Measurements from ENCODE around the gene NBPF3. TPM values are rescaled to one million over a fixed set of nuclear protein-coding genes. Genes with fewer than 3 reads are reported as not detected.
A peak's percentile ranks its signal among the peaks of the same experiment; 100 is the strongest.
"Not testable (repeated sequence)": the region's sequence is repeated elsewhere in the genome, so short reads cannot be mapped to it uniquely, and the experiment has no call there.

The NBPF3 gene
- total RNA-seq, 2 donors from 2014 or later, result 4.7 to 8.0 TPM

- H3K9ac ChIP-seq (ENCODE audit: low read depth in 2 of 2, low read length in 2 of 2), result no peak overlapping the region
- no peak for TF ChIP-seq CTCF (IDR thresholded peaks at IDR 0.05)
- no peak overlapping the region for H3K4me3 ChIP-seq
- intact Hi-C loops (cut with DNase I), result no loop called here
- no peaks in the 10 kb centered on the region for H3K36me3 ChIP-seq
- H3K9me3 ChIP-seq, result no peaks in the 10 kb centered on the region
- H3K27me3 ChIP-seq, result no peaks in the 10 kb centered on the region
- H3K4me1 ChIP-seq, result no peaks in the 10 kb centered on the region
- H3K27ac ChIP-seq, result no peak overlapping the region
- no peak for DNase-seq
Observed at GRCh38 chr1:21434394-21434793, 5.5 kb upstream of the NBPF3 start.

GRCh38 chr1:21435646-21436487, 4.1 kb upstream of the NBPF3 start:
- Histone ChIP-seq H3K27me3 (no peaks in the 10 kb centered on the region), H3K9ac (ENCODE audit: low read depth in 2 of 2, low read length in 2 of 2) (no peak overlapping the region), H3K4me3 (no peak overlapping the region), H3K27ac (no peak overlapping the region), H3K9me3 (no peaks in the 10 kb centered on the region), H3K36me3 (no peaks in the 10 kb centered on the region), H3K4me1 (no peaks in the 10 kb centered on the region)
- no peak for DNase-seq
- intact Hi-C loops (cut with DNase I), result no loop called here
- TF ChIP-seq CTCF (IDR thresholded peaks at IDR 0.05), result no peak

GRCh38 chr1:21436488-21437340, 3.2 kb upstream of the NBPF3 start:
- Histone ChIP-seq H3K9me3 (no peaks in the 10 kb centered on the region), H3K4me1 (no peaks in the 10 kb centered on the region), H3K27me3 (no peaks in the 10 kb centered on the region), H3K4me3 (peak overlapping the region; percentile 7), H3K36me3 (no peaks in the 10 kb centered on the region), H3K27ac (no peak overlapping the region), H3K9ac (ENCODE audit: low read depth in 2 of 2, low read length in 2 of 2) (no peak overlapping the region)
- intact Hi-C loops (cut with DNase I), result no loop called here
- DNase-seq, result peak; percentile 66
- TF ChIP-seq CTCF (IDR thresholded peaks at IDR 0.05), result no peak

GRCh38 chr1:21437341-21437640, 2.6 kb upstream of the NBPF3 start:
- H3K4me1 ChIP-seq, result no peaks in the 10 kb centered on the region
- intact Hi-C loops (cut with DNase I), result no loop called here
- H3K27me3 ChIP-seq, result no peaks in the 10 kb centered on the region
- no peak overlapping the region for H3K9ac ChIP-seq (ENCODE audit: low read depth in 2 of 2, low read length in 2 of 2)
- H3K27ac ChIP-seq, result no peak overlapping the region
- no peaks in the 10 kb centered on the region for H3K36me3 ChIP-seq
- H3K9me3 ChIP-seq, result no peaks in the 10 kb centered on the region
- no peak overlapping the region for H3K4me3 ChIP-seq
- no peak for DNase-seq
- TF ChIP-seq CTCF (IDR thresholded peaks at IDR 0.05), result no peak

- H3K4me3 ChIP-seq; H3K36me3 ChIP-seq; DNase-seq; H3K27ac ChIP-seq; intact Hi-C loops (cut with DNase I); H3K9me3 ChIP-seq; H3K4me1 ChIP-seq; H3K27me3 ChIP-seq: not testable (repeated sequence)
- peak overlapping the region in 1 of 2 donors; percentile 71 for H3K9ac ChIP-seq (ENCODE audit: low read depth in 2 of 2, low read length in 2 of 2)
Observed at GRCh38 chr1:21438646-21439312, 1.2 kb upstream of the NBPF3 start.
